Neural cell (in vitro differentiated cells): Measurements from ENCODE around the gene HCFC1. TPM values are rescaled to one million over a fixed set of nuclear protein-coding genes. Genes with fewer than 3 reads are reported as not detected.

Experiments
- H2AFZ ChIP-seq: fragments of 200-600, 300-800 bp; sonication (generic), shearing (Covaris generic); 2 replicates; pipeline ENCODE4 v1.6.0; 2014; ENCODE audit warnings: low read depth, mild to moderate bottlenecking, antibody characterized with exemption, low read length, moderate library complexity
- H3F3A ChIP-seq: fragments of 200-600 bp; shearing (Covaris generic); 2 replicates; pipeline ENCODE4 v1.6.1; 2016; ENCODE audit warnings: mild to moderate bottlenecking, moderate library complexity, mixed read lengths, antibody characterized with exemption, low read length; ENCODE audit not compliant: insufficient read depth, poor library complexity, severe bottlenecking
- H3K27ac ChIP-seq: fragments of 200-600, 300-800 bp; sonication (generic), shearing (Covaris generic); 2 replicates; pipeline ENCODE4 v1.5.1; 2014; ENCODE audit warnings: mild to moderate bottlenecking, low read length, moderate library complexity
- H3K27me3 ChIP-seq: fragments of 300-800, 200-600 bp; sonication (generic), shearing (Covaris generic); 2 replicates; pipeline ENCODE4 v1.6.0; 2014; ENCODE audit warnings: mild to moderate bottlenecking, low read depth, low read length, moderate library complexity; ENCODE audit not compliant: insufficient read depth
- H3K36me3 ChIP-seq: fragments of 300-800, 200-600 bp; sonication (generic), shearing (Covaris generic); 2 replicates; pipeline ENCODE4 v1.5.1; 2014; ENCODE audit warnings: mild to moderate bottlenecking, antibody characterized with exemption, low read length, moderate library complexity; ENCODE audit not compliant: insufficient read depth
- H3K4me2 ChIP-seq: fragments of 300-800, 200-600 bp; sonication (generic), shearing (Covaris generic); 2 replicates; pipeline ENCODE4 v1.6.0; 2014; ENCODE audit warnings: mild to moderate bottlenecking, low read length
- H3K4me3 ChIP-seq: fragments of 300-800, 200-600 bp; sonication (generic), shearing (Covaris generic); 2 replicates; pipeline ENCODE4 v1.5.1; 2014; ENCODE audit warnings: mild to moderate bottlenecking, low read length, moderate library complexity
- H3K79me2 ChIP-seq: fragments of 200-600 bp; shearing (Covaris generic); replicated peaks from 2 replicates; pipeline ENCODE4 v1.6.0; 2014; ENCODE audit warnings: mild to moderate bottlenecking, low read length, moderate library complexity; ENCODE audit not compliant: insufficient read depth
- H3K9ac ChIP-seq: fragments of 300-800, 200-600 bp; sonication (generic), shearing (Covaris generic); 2 replicates; pipeline ENCODE4 v1.6.1; 2016; ENCODE audit warnings: mild to moderate bottlenecking, low read length, mixed read lengths
- H3K9me2 ChIP-seq: fragments of 200-600 bp; shearing (Covaris generic); 2 replicates; pipeline ENCODE4 v1.6.1; 2016; ENCODE audit warnings: mild to moderate bottlenecking, low read length, mixed read lengths; ENCODE audit not compliant: insufficient read depth
- H3K9me3 ChIP-seq: fragments of 200-600, 300-800 bp; sonication (generic), shearing (Covaris generic); 2 replicates; pipeline ENCODE4 v1.6.1; 2016; ENCODE audit warnings: mild to moderate bottlenecking, mixed run types, low read length, moderate library complexity, mixed read lengths
- H4K20me1 ChIP-seq: fragments of 200-600 bp; shearing (Covaris generic); 2 replicates; pipeline ENCODE4 v1.6.1; 2016; ENCODE audit warnings: mild to moderate bottlenecking, mixed run types; ENCODE audit not compliant: insufficient read depth
- EP300 ChIP-seq: fragments of 450-650 bp; conservative IDR thresholded peaks from 2 replicates; pipeline ENCODE4 v1.6.1; 2014; ENCODE audit warnings: antibody characterized with exemption, mild to moderate bottlenecking, moderate library complexity; ENCODE audit not compliant: poor library complexity, severe bottlenecking
- EZH2 ChIP-seq: fragments of 200-600, 300-800 bp; shearing (Covaris generic), sonication (generic); IDR thresholded peaks from 2 replicates; pipeline ENCODE4 v1.6.1; 2014; ENCODE audit warnings: antibody characterized with exemption, low read length, borderline replicate concordance, mild to moderate bottlenecking; ENCODE audit not compliant: insufficient read depth, poor library complexity, severe bottlenecking
- MXI1 ChIP-seq: fragments of 450-650 bp; conservative IDR thresholded peaks from 2 replicates; pipeline ENCODE4 v1.6.1; 2014; ENCODE audit warnings: antibody characterized with exemption, mild to moderate bottlenecking; ENCODE audit not compliant: poor library complexity, severe bottlenecking
- POLR2AphosphoS5 ChIP-seq: IDR thresholded peaks from 2 replicates; pipeline ENCODE4 v1.6.1; 2012
- RAD21 ChIP-seq: fragments of 450-650 bp; conservative IDR thresholded peaks from 2 replicates; pipeline ENCODE4 v1.6.1; 2014; ENCODE audit warnings: antibody characterized with exemption, mild to moderate bottlenecking, moderate library complexity
- SMC3 ChIP-seq: fragments of 450-650 bp; conservative IDR thresholded peaks from 2 replicates; pipeline ENCODE4 v1.6.1; 2014; ENCODE audit warnings: antibody characterized with exemption, mild to moderate bottlenecking, moderate library complexity; ENCODE audit not compliant: poor library complexity
- TAF1 ChIP-seq: IDR thresholded peaks from 2 replicates; pipeline ENCODE4 v1.6.1; 2012; ENCODE audit warnings: low read depth
- polyA plus RNA-seq: library from polyadenylated mRNA; depleted of rRNA; stranded (reverse); fragments of >200 nt; gene quantifications from 2 replicates; pipeline ENCODE4 v1.2.3, GENCODE V29; 2014
- TF ChIP-seq, protein P1 (sequence below): IDR thresholded peaks from 2 replicates; pipeline ENCODE4 v1.6.1; 2012; ENCODE audit warnings: borderline replicate concordance
- TF ChIP-seq, protein P2 (sequence below): fragments of 450-650 bp; IDR thresholded peaks from 2 replicates; pipeline ENCODE4 v1.5.1; 2014; ENCODE audit warnings: antibody characterized with exemption, mild to moderate bottlenecking, moderate library complexity; ENCODE audit not compliant: poor library complexity, severe bottlenecking

HCFC1 gene
- polyA plus RNA-seq, 1 donor from 2014 or later = 7.3 TPM

DNA sequence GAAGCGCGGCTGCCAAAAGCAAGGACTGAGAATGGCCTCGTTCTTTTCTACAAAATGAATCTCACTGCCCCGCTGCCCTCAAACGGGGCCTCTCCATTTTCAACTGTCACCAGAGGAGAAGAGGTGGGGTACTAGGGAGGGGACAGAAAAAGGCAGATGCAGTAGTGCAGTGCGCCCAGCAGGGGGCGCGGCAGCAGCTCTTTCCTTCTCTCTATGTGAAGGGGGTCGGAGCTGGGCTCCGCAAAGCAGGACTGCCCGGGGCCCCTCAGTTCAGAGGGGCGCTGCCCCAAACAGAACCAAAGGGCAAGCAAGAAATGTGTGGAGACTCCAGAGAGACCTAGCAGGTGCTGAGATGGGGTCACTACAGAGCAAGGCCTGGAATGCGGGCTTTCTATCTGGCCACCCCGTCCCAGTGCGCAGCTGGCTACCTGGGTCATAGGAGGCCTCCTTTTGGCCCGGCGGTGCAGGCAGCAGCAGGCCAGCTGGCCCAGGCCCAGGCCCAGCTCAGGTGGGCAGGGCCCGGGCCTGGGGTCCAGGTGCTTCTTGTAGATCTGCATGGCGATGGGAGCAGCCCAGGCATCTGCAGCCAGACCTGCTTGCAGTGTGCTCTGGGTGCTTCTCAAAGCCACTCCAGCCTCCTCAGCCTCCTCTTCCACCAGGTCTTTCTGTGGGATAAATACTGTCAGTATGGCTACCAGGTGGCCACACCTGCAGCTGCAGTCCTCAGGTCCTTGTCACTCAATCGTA, 42.2 kb upstream of the HCFC1 start:
- no peaks in the 10 kb centered on the region for H4K20me1 ChIP-seq
- H3K4me3 ChIP-seq = no peak overlapping the region
- H3K36me3 ChIP-seq = no peaks in the 10 kb centered on the region
- no peak overlapping the region for H3K27ac ChIP-seq
- no peaks in the 10 kb centered on the region for H3K27me3 ChIP-seq
- H3K79me2 ChIP-seq = no peaks in the 10 kb centered on the region
- no peak overlapping the region for H2AFZ ChIP-seq
- TF ChIP-seq RAD21 (peak; percentile 58), SMC3 (peak; percentile 66), TAF1 (no peak), POLR2AphosphoS5 (no peak), EZH2 (no peak), EP300 (no peak), MXI1 (no peak)
- TF ChIP-seq, protein P1, sequence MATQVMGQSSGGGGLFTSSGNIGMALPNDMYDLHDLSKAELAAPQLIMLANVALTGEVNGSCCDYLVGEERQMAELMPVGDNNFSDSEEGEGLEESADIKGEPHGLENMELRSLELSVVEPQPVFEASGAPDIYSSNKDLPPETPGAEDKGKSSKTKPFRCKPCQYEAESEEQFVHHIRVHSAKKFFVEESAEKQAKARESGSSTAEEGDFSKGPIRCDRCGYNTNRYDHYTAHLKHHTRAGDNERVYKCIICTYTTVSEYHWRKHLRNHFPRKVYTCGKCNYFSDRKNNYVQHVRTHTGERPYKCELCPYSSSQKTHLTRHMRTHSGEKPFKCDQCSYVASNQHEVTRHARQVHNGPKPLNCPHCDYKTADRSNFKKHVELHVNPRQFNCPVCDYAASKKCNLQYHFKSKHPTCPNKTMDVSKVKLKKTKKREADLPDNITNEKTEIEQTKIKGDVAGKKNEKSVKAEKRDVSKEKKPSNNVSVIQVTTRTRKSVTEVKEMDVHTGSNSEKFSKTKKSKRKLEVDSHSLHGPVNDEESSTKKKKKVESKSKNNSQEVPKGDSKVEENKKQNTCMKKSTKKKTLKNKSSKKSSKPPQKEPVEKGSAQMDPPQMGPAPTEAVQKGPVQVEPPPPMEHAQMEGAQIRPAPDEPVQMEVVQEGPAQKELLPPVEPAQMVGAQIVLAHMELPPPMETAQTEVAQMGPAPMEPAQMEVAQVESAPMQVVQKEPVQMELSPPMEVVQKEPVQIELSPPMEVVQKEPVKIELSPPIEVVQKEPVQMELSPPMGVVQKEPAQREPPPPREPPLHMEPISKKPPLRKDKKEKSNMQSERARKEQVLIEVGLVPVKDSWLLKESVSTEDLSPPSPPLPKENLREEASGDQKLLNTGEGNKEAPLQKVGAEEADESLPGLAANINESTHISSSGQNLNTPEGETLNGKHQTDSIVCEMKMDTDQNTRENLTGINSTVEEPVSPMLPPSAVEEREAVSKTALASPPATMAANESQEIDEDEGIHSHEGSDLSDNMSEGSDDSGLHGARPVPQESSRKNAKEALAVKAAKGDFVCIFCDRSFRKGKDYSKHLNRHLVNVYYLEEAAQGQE = no peak
- TF ChIP-seq, protein P2, sequence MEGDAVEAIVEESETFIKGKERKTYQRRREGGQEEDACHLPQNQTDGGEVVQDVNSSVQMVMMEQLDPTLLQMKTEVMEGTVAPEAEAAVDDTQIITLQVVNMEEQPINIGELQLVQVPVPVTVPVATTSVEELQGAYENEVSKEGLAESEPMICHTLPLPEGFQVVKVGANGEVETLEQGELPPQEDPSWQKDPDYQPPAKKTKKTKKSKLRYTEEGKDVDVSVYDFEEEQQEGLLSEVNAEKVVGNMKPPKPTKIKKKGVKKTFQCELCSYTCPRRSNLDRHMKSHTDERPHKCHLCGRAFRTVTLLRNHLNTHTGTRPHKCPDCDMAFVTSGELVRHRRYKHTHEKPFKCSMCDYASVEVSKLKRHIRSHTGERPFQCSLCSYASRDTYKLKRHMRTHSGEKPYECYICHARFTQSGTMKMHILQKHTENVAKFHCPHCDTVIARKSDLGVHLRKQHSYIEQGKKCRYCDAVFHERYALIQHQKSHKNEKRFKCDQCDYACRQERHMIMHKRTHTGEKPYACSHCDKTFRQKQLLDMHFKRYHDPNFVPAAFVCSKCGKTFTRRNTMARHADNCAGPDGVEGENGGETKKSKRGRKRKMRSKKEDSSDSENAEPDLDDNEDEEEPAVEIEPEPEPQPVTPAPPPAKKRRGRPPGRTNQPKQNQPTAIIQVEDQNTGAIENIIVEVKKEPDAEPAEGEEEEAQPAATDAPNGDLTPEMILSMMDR = peak; percentile 72
- H3F3A ChIP-seq = no peaks in the 10 kb centered on the region
- no peak overlapping the region for H3K4me2 ChIP-seq
- H3K9me2 ChIP-seq = no peaks in the 10 kb centered on the region
- no peak overlapping the region for H3K9ac ChIP-seq
- H3K9me3 ChIP-seq = no peaks in the 10 kb centered on the region

- H4K20me1 ChIP-seq = no peaks in the 10 kb centered on the region
- no peak overlapping the region for H2AFZ ChIP-seq
- no peaks in the 10 kb centered on the region for H3K79me2 ChIP-seq
- H3K27me3 ChIP-seq = no peaks in the 10 kb centered on the region
- no peak overlapping the region for H3K9ac ChIP-seq
- no peak for TF ChIP-seq POLR2AphosphoS5
- TF ChIP-seq, protein P1 = no peak
- TF ChIP-seq SMC3 = no peak
- no peak for TF ChIP-seq TAF1
- no peak for TF ChIP-seq RAD21
- no peaks in the 10 kb centered on the region for H3K36me3 ChIP-seq
- H3K4me3 ChIP-seq = no peak overlapping the region
- no peak overlapping the region for H3K4me2 ChIP-seq
- no peak overlapping the region for H3K27ac ChIP-seq
- H3F3A ChIP-seq = no peaks in the 10 kb centered on the region
- no peaks in the 10 kb centered on the region for H3K9me3 ChIP-seq
- no peaks in the 10 kb centered on the region for H3K9me2 ChIP-seq
Observed at GRCh38 chrX:154013001-154013421, 41.4 kb upstream of the HCFC1 start.
